ENCODE measurements around the gene PLA2G5.
"Not testable (repeated sequence)": the region's sequence is repeated elsewhere in the genome, so short reads cannot be mapped to it uniquely, and the experiment has no call there.

The PLA2G5 gene

DNA sequence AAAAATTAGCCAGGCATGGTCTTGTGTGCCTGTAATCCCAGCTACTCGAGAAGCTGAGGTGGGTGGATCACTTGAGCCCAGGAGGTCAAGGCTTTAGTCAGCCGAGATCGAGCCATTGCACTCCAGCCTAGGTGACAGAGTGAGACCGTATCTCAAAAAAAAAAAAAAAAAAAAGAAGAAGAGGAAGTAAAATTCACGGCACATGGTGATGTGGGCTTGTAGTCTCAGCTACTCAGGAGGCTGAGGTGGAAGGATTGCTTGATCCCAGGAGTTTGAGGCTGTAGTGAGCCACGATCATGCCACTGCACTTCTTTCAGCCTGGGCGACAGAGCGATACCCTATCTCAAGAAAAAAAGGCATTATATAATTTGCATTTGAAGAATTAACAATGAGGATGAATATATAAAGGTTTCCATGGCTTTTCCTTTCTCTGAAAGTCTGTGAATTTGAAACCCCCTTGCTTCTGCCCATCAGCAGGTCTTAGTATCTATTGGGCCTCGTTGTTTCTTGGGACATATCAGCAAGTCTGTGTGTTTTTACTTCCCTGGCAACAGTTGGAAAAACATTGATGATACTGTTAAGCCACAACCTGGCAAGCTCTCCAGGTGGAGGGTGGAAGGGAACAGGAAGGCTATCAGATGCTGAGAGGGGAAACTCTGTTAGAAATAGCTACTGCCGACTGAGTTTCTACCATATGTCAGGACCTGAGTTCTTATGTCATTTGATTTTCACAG, 53.9 kb downstream of the PLA2G5 start:
- DNase-seq = no peak

DNA sequence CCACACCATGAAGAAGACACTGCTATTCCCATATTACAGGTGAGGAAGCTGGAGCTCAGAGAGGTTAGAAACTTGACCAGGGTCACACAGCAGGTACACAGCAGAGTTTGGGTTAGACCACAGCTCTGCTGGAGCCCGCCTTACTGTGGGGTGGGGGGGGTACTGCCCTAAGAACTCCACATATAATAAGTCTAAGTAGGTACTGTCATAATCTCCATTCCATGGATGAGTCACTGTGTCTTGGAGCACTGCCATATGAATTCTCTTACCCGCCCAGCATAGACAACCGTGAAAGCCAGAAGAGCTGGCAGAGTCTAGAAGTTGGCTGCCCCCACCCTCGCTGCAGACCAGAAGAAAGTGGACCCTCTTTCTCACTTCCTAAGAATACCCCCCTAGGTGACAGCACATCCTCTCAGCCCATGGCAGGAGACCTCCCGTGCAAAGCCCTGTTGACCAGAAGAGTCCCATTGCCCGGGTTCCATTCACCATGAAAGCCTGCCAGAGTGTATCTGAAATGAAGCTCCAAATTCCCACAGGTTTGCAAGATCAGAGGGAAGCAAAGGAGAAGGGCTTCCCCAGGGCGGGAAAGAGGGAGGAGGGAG, 54.6 kb downstream of the PLA2G5 start:
- no peak for DNase-seq

DNA sequence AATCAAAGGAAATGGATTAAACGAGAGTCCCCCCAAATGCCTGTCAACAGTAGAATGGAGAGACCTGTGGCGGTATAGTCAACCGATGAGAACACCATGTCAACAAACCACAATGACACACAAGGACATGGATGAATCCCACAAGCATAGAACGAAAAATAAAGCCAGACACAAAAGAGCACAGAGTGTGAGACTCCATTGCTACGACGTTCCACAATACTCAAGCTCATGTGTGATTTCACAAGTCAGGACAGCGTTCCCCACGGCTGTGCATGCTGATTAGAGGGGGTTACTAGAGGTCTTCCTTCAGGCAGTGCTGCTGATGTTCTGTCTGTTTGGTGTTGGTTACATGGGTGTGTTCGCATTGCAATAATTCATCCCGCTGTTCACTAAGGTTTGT, 55.1 kb downstream of the PLA2G5 start:
- DNase-seq = no peak

DNA sequence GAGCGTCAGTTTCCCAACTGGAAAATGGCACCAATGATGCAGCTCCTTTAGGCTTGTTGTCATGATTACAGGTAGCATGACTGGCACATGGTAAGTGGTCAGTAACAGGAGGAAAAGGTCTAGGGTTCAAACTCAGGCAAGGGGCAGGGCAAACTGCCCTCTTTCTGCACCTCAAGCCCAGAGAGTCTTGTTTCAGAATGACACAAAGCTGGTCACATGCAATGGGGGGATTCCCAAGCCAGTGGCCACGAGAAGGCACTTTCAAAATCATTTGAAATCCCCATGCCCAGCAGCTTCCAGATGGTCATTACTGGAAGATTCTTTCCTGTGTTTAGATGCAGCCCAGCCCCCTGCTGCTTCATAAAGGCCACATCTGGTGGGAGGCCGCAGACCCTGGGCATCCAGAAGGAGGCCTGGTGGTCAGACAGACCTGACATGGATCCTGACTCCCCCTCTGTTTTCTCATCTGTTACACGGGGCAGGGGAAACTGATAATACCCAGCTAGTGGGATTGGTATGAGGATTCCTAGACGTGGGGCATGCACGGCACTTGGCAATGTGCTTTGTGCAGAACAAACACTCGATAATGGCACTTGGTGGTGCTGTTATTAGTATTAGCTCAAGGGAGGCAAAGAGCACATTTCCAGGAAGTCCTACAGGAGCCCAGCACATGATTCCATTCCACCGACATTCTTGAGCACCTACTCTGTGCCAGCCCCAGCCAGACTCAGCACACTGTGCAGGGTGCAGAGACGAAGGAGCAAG, 56.2 kb downstream of the PLA2G5 start:
- DNase-seq = no peak

DNA sequence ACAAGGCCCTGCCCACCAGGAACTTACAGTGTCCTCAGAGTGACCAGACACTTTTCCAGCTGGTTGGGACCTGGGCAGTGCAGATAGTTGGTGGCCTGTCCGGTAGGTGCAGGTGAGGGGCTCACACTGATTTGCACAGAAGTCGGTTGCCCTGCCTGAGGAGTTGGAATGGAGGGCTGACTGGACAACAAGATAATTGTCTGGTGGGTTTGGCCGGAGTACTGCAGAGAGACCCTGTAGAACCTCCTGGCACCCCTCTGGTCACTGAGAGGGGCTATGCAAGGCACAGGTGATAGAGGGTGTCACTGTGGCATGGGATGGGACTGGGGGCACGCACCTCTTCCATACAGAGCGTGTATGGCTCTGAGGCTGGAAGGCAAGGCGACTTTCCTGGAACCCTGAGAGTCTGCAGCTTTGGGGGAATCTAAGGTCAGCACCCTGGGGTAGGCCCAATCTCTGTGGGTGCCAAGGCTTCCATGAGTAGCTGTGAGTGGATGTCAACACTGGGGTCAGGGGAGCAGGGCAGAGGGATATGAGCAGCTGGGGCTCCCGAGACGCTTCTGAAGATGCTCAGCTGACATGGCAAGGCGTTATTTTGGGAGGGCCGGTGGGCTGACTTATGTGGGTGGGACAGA, 56.9 kb downstream of the PLA2G5 start:
- DNase-seq = no peak

DNA sequence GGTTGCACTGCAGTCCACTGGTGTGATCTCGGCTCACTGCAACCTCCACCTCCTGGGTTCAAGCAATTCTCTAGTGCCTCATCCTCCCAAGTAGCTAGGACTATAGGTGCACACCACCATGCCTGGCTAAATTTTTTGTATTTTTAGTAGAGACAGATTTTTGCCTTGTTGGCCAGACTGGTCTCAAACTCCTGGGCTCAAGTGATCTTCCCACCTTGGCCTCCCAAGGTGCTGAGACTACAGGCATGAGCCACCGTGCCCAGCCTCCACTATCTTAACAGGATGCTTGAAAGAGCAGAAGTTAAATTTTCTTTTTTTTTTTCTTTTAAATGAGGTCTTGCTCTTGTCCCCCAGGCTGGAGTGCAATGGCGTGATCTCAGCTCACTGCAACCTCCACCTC, 60.5 kb downstream of the PLA2G5 start:
- not testable (repeated sequence) for DNase-seq

DNA sequence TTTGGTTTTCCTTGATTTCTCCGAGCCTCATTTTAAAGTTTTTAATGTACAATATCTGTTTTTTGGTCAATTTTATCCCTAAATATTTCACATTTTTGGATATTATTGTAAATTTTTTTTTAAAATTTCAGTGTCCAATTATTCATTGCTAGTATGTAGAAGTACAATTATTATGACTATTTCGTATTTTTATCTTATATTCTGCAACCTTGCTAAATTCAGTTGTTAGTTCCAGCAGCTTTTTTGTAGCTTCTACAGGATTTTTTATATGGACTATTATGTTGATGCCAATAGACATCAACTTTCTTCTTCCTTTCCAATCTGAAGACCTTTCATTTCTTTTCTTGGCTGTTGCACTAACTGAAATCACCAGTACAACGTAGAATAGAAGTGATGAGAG, 65.0 kb downstream of the PLA2G5 start:
- DNase-seq = no peak

DNA sequence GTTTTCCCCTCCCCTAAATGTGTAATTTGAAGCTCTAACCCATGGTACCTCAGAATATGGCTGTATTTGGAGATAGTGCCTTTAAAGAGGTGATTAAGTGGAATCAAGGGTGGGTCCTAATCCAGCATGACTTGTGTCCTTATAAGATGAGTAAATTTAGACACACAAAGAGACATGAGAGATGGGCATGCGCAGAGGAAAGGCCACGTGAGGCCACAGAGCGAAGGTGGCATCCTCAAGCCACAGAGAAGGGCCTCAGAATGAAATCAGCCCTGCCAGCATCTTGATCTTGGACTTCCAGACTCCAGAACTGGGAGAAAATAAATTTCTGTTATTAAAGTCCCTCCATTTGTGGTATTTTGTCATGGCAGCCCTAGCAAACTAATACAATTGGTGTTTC, 66.3 kb downstream of the PLA2G5 start:
- no peak for DNase-seq

DNA sequence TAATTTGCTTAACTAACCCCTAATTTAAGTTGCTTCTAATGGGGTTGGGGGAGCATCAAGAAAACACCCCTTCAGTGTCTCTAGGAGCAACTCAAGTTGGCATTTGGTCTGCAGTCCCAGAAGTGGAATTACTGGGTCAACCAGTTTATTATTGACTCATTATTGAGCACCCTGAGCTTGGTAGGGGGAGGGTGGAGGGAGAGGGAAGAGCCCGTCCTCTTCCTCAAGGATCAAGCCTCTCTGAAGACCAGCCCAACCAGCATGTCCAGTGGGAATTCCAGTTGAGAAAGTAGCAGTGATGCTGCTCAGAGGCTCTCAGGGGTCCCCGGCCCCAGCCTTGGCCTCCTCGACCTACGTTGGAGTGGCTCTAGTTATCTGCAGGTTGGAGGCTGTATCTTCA, 67.1 kb downstream of the PLA2G5 start:
- no peak for DNase-seq

DNA sequence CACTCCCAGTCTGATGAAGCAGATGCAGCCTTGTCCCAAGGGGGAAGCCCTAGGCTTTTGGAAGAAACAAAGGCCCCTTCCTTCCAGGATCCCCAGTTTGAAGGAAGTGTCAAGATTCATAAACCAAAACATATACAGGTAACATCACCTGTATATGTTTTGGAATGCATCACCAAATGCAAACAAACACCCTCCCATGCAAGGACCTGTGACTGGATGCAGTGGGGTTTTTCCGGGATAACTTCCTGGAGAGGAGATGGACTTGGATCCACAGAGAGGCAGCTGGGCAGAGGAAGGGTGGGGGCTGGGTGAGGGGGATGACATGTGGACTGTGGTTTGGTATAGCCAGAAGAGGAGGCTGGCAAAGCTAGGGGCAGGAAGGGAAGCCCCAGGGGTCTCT, 67.6 kb downstream of the PLA2G5 start:
- no peak for DNase-seq

DNA sequence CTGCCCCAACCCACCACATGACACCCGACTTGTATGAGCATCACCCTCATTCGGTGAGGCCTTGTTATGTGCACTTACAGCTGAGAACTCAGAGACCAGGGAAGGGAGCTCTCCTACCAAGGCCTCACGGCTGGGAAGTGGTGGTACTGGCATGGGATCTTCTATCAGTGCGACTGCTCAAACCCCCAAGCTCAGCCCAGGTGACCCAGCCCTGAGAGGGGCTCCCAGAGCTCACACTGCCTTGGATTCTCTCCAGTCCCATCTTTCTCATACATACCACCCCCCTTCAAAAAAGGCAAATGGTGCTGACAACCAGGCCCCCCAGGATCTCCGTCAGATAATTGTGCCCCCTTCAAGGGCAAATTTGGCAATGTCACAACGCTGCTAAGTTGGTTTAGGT, 68.4 kb downstream of the PLA2G5 start:
- no peak for DNase-seq

DNA sequence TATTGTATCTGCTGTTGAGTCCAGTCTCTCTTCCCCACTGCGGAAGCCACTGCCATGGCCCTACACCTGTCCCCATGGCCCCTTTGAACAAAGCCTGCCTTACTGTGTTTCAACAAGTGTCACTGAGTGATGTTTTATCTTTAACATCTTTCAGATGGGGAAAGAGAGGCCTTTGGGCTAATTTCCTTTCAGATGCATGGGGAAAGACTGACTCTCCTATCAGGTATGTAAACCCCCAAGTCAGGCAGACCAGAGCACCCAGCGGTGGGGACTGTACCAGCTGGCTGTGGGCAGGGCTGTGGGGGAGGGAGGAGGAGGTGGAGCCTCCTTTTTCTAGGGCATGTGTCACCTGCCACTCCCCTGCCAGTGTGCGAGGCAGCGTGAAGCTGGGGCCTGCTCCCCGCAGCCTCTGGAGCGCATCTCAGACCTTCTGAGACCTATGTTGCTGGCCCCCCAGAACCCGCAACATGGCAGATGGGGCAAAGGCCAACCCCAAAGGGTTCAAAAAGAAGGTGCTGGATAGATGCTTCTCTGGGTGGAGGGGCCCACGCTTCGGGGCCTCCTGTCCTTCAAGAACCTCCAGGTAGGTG, 69.1 kb downstream of the PLA2G5 start, which contains the start of gene PLA2G2F:
TSS of gene PLA2G2F (plus strand) at position 363 of the 590 bp plus-strand sequence. CDS start at position 468, 105 bp downstream.
- no peak for DNase-seq

DNA sequence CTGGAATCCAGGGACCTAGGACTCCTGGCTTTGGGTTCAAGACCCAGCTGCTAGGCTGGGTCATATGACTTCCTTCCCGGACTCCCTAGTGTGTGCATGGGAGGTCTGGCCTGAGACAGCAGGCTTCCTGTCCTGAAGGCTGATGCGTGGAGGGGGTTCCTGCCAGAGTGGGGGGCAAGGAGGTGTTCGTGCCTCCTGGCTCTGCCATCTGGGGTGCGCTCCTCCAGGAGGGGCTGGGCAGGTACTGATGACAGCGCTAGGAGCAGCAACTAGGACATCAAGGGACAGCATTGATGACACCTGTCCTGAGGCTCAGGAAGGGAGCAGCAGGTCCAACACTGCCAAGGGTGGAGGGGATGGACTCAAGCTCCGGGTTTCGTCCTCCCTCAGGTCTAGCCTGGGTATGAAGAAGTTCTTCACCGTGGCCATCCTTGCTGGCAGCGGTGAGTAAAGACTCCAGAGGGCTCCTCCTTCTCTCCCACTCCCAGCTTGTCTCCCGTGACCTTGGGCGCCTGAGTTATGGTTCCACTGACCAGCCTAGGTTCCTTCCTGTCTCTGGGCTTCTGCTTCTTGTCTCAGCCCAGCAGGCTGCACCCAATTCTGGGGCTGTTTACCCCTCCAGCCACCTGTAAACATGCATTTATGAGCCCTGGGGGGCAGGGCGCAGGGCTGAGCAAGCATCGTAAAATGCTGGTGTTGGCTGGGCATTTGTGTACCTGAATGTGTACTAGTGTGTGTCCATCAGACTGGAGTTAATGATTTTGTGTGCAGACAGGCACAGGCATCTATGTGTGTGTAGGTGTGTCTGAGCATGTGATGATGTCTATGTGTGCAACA, 70.0 kb downstream of the PLA2G5 start:
- no peak for DNase-seq

DNA sequence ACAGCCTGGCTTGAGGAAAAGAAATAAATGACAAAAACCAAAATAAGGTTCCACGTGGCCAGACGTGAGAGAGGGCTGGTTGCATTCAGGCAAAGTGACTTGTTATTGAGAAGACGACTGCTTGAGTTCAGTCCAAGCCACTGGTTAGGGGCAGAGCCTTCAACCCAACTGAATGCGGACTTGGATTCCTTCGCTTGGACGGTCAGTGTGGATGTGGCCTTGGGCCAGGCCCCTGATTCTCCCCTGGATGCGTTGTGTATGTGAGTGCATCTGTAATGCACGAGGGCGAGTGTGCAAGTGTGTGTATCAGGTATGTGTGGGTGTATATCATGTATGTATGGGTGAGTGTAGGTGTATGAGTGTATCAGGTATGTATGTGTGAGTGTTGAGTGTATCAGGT, 71.0 kb downstream of the PLA2G5 start:
- no peak for DNase-seq

DNA sequence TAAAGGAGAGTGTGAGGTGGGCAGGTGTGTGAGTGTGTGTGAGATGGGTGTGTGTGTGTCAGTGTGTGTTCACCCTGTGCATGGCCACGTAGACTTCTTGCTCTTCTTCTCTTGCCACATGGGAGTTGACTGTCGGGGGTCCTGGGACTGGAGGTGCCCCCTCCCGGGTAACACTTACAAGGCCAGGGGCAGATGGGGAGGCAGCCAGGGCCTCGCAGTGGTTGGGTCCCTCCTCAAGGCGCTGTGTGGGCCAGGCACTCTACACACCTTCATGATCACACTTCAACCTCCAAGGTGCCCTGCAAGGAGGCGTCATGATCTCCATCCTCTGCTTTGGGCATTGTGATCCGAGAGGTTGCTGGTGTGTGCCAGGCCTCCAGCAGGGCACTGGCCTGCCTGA, 71.5 kb downstream of the PLA2G5 start:
- no peak for DNase-seq

Data from DMS153 (cell line).